GM12892 (cell line): ENCODE measurements around the gene PVR.

Source experiments
- POLR2A ChIP-seq: IDR thresholded peaks from 2 replicates; pipeline ENCODE4 v1.6.1; 2011; ENCODE audit warnings: low read depth, low read length, control low read depth
- POLR2AphosphoS5 ChIP-seq: IDR thresholded peaks from 2 replicates; pipeline ENCODE4 v1.6.1; 2011; ENCODE audit warnings: low read depth, low read length, control low read depth

GRCh38 chr19:44636439-44637389 lies 7.0 kb upstream of the PVR start:
- TF ChIP-seq POLR2AphosphoS5 = no peak
- TF ChIP-seq POLR2A = no peak
